SJCRH30 (cell line): ENCODE data around the gene SLC16A6. TPM values are rescaled to one million over a fixed set of nuclear protein-coding genes. Genes with fewer than 3 reads are reported as not detected.
"Not testable (repeated sequence)": the region's sequence is repeated elsewhere in the genome, so short reads cannot be mapped to it uniquely, and the experiment has no call there.

Experiments
- DNase-seq, 2 experiments: peaks; one replicate each; pipeline ENCODE4 v3.0.0-alpha.2; 2015 to 2020
- H3K27ac ChIP-seq: fragments of 250-450 bp; sonication (Bioruptor Pico); 2 replicates; pipeline ENCODE4 v1.5.1; 2020; ENCODE audit warnings: mild to moderate bottlenecking, moderate library complexity
- H3K27me3 ChIP-seq: fragments of 250-450 bp; sonication (Bioruptor Pico); 2 replicates; pipeline ENCODE4 v1.5.1; 2020; ENCODE audit warnings: mild to moderate bottlenecking, moderate library complexity
- H3K36me3 ChIP-seq: fragments of 250-450 bp; sonication (Bioruptor Pico); 2 replicates; pipeline ENCODE4 v1.5.1; 2020; ENCODE audit warnings: mild to moderate bottlenecking, moderate library complexity
- H3K4me1 ChIP-seq: fragments of 250-450 bp; sonication (Bioruptor Pico); 2 replicates; pipeline ENCODE4 v1.5.1; 2020; ENCODE audit warnings: mild to moderate bottlenecking, moderate library complexity
- H3K4me3 ChIP-seq: fragments of 250-450 bp; sonication (Bioruptor Pico); 2 replicates; pipeline ENCODE4 v1.5.1; 2020; ENCODE audit warnings: mild to moderate bottlenecking, moderate library complexity
- H3K9me3 ChIP-seq: fragments of 250-450 bp; sonication (Bioruptor Pico); replicated peaks from 2 replicates; pipeline ENCODE4 v1.5.1; 2020; ENCODE audit warnings: mild to moderate bottlenecking, moderate library complexity
- total RNA-seq: library from RNA; depleted of rRNA; stranded (reverse); fragments of >200 nt; shearing (Covaris generic); gene quantifications from 2 replicates; pipeline ENCODE4 v1.2.3, GENCODE V29; 2014

SLC16A6 gene
- total RNA-seq, 1 experiment from 2014 or later: 0.30 TPM

DNA sequence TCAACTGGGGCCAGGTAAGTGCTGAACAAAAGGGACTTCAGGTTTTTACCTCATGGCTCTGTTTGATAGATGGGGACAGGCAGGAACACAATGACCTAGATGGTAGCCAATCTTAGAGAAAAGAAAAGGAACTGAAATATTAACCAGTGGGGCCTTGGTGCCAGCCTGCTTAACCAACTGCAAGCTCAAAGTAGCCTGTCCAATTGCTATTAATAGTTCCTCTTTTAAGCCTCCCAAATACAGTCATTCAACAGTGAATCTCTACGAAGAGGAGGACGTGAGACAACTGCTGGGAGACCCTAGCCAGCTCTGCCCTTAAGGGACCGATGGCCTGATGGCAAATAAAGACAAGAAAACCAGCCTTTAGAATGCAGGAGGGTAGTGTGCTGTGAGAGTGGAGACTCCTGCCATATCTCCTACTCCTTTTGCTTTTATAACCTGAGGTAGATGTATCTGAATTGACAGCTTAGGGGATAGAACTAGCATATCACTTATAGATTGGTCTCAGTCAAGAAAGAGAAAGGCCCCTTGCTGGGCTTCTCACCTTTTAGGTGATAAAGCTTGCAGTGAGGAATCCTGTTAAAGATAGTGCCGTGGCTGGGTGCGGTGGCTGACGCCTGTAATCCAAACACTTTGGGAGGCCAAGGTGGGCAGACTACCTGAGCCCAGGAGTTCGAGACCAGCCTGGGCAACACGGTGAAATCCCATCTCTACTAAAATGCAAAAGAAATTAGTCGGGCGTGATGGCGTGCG, 28.7 kb upstream of the SLC16A6 start:
- no peaks in the 10 kb centered on the region for H3K27me3 ChIP-seq
- no peaks in the 10 kb centered on the region for H3K4me1 ChIP-seq
- H3K4me3 ChIP-seq: no peak overlapping the region
- no peak overlapping the region for H3K27ac ChIP-seq
- no peak for DNase-seq
- no peaks in the 10 kb centered on the region for H3K9me3 ChIP-seq
- H3K36me3 ChIP-seq: no peaks in the 10 kb centered on the region

GRCh38 chr17:68318103-68318991, 27.4 kb upstream of the SLC16A6 start:
- Histone ChIP-seq H3K9me3 (no peaks in the 10 kb centered on the region), H3K27ac (no peak overlapping the region), H3K4me3 (no peak overlapping the region), H3K27me3 (no peaks in the 10 kb centered on the region), H3K4me1 (no peaks in the 10 kb centered on the region), H3K36me3 (no peaks in the 10 kb centered on the region)
- DNase-seq: peak; percentile 9 to 13

DNA sequence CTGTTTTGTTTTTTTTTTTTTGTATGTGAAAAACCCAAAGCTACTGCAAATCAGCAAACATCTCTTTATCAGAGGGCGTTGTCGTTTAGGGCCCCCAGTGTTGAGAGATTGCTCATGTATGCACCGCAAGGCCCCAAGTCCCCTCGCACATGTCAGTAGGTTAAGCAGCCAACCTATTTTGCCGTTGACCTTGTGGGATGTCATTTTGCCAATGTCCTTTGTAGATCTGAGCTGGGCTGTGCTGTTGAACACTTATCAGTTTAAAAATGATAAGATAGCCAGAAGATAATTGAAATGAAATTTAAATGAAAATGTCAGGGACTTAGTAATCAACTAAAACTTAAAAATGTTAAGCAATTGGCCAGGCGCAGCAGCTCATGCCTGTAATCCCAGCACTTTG, 26.5 kb upstream of the SLC16A6 start:
- Histone ChIP-seq H3K27me3 (no peaks in the 10 kb centered on the region), H3K9me3 (no peaks in the 10 kb centered on the region), H3K4me3 (no peak overlapping the region), H3K27ac (no peak overlapping the region), H3K36me3 (no peaks in the 10 kb centered on the region), H3K4me1 (no peaks in the 10 kb centered on the region)
- no peak for DNase-seq

DNA sequence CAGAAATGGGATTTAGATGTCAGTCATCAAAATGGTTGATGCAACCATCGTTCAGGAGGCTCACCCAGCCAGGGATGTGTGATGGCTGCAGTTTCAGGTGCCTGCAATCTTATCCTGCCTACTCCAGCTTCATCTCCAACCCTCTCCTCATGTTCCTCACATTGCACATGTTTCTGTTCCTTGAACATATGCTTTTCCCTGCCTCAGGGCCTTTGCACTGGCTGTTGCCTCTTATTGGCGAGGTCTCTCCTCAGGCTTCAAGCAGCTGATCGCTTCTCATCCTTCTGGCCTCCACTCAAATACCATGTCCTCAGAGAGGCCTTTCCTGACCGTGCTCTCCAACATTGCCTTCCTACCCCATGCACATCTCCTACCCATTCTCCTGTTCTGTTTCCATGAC, 25.0 kb upstream of the SLC16A6 start:
- no peak overlapping the region for H3K27ac ChIP-seq
- H3K4me3 ChIP-seq: no peak overlapping the region
- DNase-seq: no peak
- no peaks in the 10 kb centered on the region for H3K4me1 ChIP-seq
- no peaks in the 10 kb centered on the region for H3K27me3 ChIP-seq
- no peaks in the 10 kb centered on the region for H3K9me3 ChIP-seq
- H3K36me3 ChIP-seq: no peaks in the 10 kb centered on the region

DNA sequence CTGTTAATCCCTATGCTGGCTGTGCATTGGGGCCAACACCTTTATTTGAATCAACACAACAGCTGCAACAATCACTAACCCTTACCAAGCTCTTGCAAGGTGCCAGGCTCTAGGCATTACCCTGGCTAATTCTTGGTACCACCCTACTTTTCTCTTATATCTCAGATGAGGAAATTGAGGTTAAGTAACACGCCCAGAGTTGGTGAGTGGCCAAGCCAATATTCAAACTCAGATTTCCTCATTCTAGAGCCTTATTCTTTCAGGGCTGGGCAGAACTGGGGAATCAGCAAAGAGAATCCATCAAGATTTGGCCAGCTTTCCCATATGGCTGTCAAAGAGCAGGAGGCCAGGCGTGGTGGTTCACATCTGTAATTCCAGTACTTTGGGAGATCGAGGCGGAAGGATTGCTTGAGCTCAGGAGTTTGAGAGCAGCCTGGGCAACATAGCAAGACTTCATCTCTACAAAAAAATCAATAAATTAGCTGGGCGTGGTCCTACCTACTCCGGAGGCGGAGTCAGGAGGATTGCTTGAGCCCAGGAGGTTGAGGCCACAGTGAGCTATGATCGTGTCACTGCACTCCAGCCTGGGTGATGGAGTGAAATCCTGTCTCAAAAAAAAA, 24.1 kb upstream of the SLC16A6 start:
- DNase-seq: no peak
- H3K27me3 ChIP-seq: no peaks in the 10 kb centered on the region
- no peaks in the 10 kb centered on the region for H3K4me1 ChIP-seq
- H3K36me3 ChIP-seq: no peaks in the 10 kb centered on the region
- no peak overlapping the region for H3K27ac ChIP-seq
- H3K9me3 ChIP-seq: no peaks in the 10 kb centered on the region
- no peak overlapping the region for H3K4me3 ChIP-seq

DNA sequence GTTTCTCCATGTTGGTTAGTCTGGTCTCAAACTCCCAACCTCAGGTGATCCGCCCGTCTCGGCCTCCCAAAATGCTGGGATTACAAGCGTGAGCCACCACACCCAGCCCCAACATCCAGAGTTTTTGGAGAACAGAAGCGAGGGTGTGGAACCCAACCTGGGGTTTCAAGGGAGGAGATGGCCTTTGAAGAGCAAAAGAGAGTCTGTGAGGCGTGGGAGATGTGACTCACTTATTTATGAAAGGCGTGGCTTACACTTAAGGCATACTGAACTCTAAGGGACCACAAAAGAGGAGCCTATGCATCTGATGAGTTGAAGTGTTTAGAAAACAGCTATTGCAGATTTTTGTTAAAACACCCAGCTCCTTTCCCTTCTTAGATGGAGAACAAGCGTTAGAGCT, 19.2 kb upstream of the SLC16A6 start:
- no peak overlapping the region for H3K27ac ChIP-seq
- H3K4me1 ChIP-seq: no peaks in the 10 kb centered on the region
- no peak overlapping the region for H3K4me3 ChIP-seq
- H3K27me3 ChIP-seq: no peaks in the 10 kb centered on the region
- no peaks in the 10 kb centered on the region for H3K9me3 ChIP-seq
- no peak for DNase-seq
- no peaks in the 10 kb centered on the region for H3K36me3 ChIP-seq

DNA sequence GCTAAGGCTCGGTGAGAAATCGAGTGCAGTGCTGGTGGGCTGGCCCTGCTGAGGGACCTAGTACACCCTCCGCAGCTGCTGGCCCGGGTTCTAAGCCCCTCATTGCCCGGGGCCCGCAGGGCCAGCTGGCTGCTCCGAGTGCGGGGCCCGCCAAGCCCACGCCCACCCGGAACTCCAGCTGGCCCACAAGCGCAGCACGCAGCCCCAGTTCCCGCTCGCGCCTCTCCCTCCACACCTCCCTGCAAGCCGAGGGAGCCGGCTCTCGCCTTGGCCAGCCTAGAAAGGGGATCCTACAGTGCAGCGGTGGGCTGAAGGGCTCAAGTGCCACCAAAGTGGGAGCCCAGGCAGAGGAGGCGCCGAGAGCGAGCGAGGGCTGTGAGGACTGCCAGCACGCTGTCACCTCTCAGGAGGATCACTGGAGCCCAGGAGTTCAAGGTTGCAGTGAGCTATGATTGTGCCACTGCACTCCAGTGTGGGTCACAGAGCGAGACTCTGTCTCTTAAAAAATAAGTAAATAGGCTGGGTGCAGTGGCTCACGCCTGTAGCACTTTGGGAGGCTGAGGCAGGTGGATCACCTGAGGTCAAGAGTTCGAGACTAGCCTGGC, 18.2 kb upstream of the SLC16A6 start:
- H3K4me3 ChIP-seq, H3K27ac ChIP-seq, DNase-seq, H3K27me3 ChIP-seq, H3K4me1 ChIP-seq, H3K9me3 ChIP-seq, H3K36me3 ChIP-seq: not testable (repeated sequence)

GRCh38 chr17:68308486-68308885, 17.6 kb upstream of the SLC16A6 start:
- not testable (repeated sequence) for H3K4me3 ChIP-seq, H3K27ac ChIP-seq, DNase-seq, H3K4me1 ChIP-seq, H3K9me3 ChIP-seq, H3K27me3 ChIP-seq, H3K36me3 ChIP-seq

- H3K27ac ChIP-seq: no peak overlapping the region
- peaks cover 5% of the 10 kb centered on the region; the same call in 1 of the 2 replicates for H3K4me1 ChIP-seq
- H3K9me3 ChIP-seq: no peaks in the 10 kb centered on the region
- DNase-seq: no peak
- no peaks in the 10 kb centered on the region for H3K36me3 ChIP-seq
- H3K4me3 ChIP-seq: no peak overlapping the region
- H3K27me3 ChIP-seq: no peaks in the 10 kb centered on the region
Measured at GRCh38 chr17:68307443-68307842, 16.5 kb upstream of the SLC16A6 start.

- Histone ChIP-seq H3K9me3 (no peaks in the 10 kb centered on the region), H3K27me3 (no peaks in the 10 kb centered on the region), H3K4me1 (peaks cover 11% of the 10 kb centered on the region), H3K36me3 (no peaks in the 10 kb centered on the region), H3K4me3 (no peak overlapping the region), H3K27ac (no peak overlapping the region)
- no peak for DNase-seq
Measured at GRCh38 chr17:68306819-68307218, 15.9 kb upstream of the SLC16A6 start.

GRCh38 chr17:68305142-68305541, 14.2 kb upstream of the SLC16A6 start:
- Histone ChIP-seq H3K27me3 (no peaks in the 10 kb centered on the region), H3K4me3 (no peak overlapping the region), H3K36me3 (no peaks in the 10 kb centered on the region), H3K4me1 (peaks cover 15% of the 10 kb centered on the region), H3K27ac (no peak overlapping the region), H3K9me3 (no peaks in the 10 kb centered on the region)
- DNase-seq: no peak

- Histone ChIP-seq H3K27ac (no peak overlapping the region), H3K9me3 (no peaks in the 10 kb centered on the region), H3K4me3 (no peak overlapping the region), H3K4me1 (peaks cover 15% of the 10 kb centered on the region), H3K27me3 (no peaks in the 10 kb centered on the region), H3K36me3 (no peaks in the 10 kb centered on the region)
- DNase-seq: no peak
Measured at GRCh38 chr17:68304706-68305105, 13.8 kb upstream of the SLC16A6 start.

- Histone ChIP-seq H3K27me3 (no peaks in the 10 kb centered on the region), H3K27ac (no peak overlapping the region; the same call in 1 of the 2 replicates), H3K4me1 (peaks cover 15% of the 10 kb centered on the region), H3K4me3 (no peak overlapping the region), H3K9me3 (no peaks in the 10 kb centered on the region), H3K36me3 (no peaks in the 10 kb centered on the region)
- no peak for DNase-seq
Measured at GRCh38 chr17:68302666-68303065, 11.7 kb upstream of the SLC16A6 start.

DNA sequence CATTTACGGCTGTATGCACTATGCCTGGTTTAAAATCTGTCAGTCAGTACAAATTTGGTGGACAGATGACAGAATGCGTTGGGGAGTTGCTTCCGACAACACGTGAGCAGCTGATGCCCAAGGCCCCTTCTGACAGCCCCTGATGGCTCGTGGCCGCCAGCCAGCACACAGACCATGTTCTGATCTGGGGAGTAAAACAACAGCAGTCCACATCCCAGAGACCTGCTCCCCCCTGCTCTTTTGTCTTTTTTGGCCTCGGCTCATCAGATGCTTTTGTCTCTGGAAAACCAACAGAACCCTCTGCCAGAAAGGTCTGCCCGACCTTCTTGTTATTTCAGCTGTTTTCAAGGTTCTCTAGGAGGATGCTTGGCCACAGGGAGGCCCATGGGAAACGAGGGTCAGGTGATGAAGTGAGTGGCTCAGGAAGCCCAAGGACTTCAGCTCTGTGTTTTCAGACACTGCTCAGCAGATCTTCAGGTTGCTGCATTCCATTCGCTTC, 11.2 kb upstream of the SLC16A6 start:
- H3K9me3 ChIP-seq: no peaks in the 10 kb centered on the region
- no peak overlapping the region; the same call in 1 of the 2 replicates for H3K27ac ChIP-seq
- peak; percentile 66 to 76 for DNase-seq
- H3K4me3 ChIP-seq: no peak overlapping the region
- no peaks in the 10 kb centered on the region for H3K27me3 ChIP-seq
- no peaks in the 10 kb centered on the region for H3K36me3 ChIP-seq
- H3K4me1 ChIP-seq: peaks cover 15% of the 10 kb centered on the region
